Stimulated activated CD8-positive, alpha-beta memory T cell treated with anti-CD3 and anti-CD28 coated beads, Interleukin-12 subunit alpha, Interleukin-12 subunit beta, amount 100 ng/mL, for 1 hour (primary cell): ENCODE results near the gene GPBAR1.

Experiments
- DNase-seq: peaks from one replicate; pipeline ENCODE4 v3.0.0-alpha.2; 2020; ENCODE audit warnings: low read depth

Gene GPBAR1

DNA sequence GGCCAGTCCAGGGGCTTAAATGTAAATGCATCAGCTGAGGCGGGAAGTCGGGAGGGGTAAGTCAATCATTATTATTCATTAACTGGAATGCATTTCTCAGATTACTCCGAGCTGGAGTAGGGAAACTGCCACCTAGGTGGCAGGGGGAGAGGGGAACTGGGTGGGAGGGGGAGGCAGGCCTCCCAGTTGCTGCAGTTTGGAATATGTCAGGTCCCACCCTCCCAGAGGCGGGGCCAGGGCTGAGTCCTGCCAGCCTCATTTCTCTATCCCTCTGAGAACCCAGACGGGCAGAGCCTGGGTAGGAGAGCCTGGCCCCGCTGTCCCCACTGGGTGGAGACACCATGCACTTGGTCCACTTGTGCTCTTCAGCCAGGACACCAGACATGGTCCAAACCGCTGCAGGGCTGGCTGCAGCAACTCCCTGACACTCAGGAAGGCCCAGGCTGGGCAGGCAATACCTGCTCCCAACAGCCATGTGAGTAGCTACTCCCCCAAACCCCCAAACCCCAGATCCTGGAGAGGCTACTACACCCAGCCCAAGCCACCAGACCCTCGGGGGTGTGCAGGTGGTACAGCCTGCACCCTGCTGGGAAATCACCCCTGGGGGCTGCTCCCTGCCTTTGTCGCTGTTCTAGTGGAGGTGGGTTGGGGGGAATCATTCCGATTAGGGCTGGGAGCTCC, at the start of gene GPBAR1:
GPBAR1 (plus strand) TSS at position 274 of the 681 bp plus-strand sequence. CDS start 1,710 bp downstream, outside the sequence.
- DNase-seq = no peak

- no peak for DNase-seq
Measured at GRCh38 chr2:218214116-218214515, 46.7 kb upstream of the GPBAR1 start.

- DNase-seq = no peak
Measured at GRCh38 chr2:218216336-218216673, 44.5 kb upstream of the GPBAR1 start.

GRCh38 chr2:218216674-218217359, 44.0 kb upstream of the GPBAR1 start, which contains the start of gene ARPC2:
Gene ARPC2 (plus strand): TSS chr2:218217189. CDS start chr2:218217471, 282 bp downstream.
- DNase-seq = peak; percentile 91

- DNase-seq = peak; percentile 56
Measured at GRCh38 chr2:218217360-218218267, 43.2 kb upstream of the GPBAR1 start.

GRCh38 chr2:218218268-218219185, 42.3 kb upstream of the GPBAR1 start:
- DNase-seq = no peak

GRCh38 chr2:218219934-218220333, 40.9 kb upstream of the GPBAR1 start:
- DNase-seq = no peak

- DNase-seq = no peak
Measured at GRCh38 chr2:218221000-218221399, 39.8 kb upstream of the GPBAR1 start.

DNA sequence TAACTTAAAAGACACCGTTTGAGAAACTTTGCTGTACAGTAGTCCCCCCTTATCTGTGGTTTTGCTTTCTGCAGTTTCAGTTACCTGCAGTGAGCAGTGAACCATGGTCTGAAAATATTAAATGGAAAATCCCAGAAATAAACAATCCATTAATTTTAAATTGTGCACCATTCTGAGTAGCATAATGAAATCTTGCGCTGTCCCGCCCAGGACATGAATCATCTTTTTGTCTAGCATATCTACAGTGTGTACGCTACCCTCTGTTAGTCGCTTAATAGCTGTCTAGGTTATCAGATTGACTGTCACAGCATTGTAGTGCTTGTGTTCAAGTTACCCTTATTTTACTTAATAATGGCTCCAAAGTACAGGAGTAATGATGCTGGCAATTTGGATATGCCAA, 37.8 kb upstream of the GPBAR1 start:
- DNase-seq = no peak

DNA sequence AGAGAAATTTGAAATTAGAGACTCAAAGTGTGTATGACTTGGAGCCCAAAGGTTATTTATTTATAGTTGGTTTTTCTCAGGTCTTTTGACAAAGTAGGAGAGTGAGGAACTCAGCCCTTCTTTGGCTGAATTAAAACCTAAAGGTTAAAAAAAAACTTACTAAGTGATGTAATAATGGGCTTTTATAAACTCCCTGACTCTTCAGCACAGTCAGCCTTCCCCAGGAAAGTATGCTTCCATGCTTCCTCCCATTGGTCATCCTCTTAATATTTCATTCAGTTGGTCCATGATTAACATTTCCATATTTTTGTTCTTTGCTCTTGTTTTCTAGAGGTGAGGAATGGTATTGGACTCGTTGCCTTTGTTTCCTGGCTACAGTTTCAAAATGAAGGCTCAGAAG, 36.6 kb upstream of the GPBAR1 start:
- DNase-seq = no peak

- DNase-seq = no peak
Measured at GRCh38 chr2:218226903-218227302, 33.9 kb upstream of the GPBAR1 start.

- no peak for DNase-seq
Measured at GRCh38 chr2:218228366-218229090, 32.3 kb upstream of the GPBAR1 start.

DNA sequence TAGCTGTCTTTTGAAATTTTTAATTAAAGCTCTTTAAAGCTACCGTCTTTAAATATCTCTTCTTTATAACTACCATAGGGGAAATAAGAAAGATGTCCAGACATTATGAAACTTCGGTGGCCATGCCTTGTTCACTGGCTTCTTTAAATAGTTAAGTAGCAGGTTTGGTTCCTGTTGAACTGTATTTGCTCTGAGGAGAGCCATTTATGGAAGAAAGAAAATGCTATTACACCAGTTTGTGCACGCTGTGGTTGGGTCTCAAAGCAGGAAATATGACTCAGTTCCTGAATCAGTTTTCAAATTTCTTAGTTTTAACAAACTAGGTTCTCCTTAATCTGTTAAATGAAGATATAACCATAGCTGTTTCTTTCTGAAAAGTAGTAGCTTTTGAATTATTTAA, 31.6 kb upstream of the GPBAR1 start:
- DNase-seq = no peak

- no peak for DNase-seq
Measured at GRCh38 chr2:218229851-218230250, 31.0 kb upstream of the GPBAR1 start.

DNA sequence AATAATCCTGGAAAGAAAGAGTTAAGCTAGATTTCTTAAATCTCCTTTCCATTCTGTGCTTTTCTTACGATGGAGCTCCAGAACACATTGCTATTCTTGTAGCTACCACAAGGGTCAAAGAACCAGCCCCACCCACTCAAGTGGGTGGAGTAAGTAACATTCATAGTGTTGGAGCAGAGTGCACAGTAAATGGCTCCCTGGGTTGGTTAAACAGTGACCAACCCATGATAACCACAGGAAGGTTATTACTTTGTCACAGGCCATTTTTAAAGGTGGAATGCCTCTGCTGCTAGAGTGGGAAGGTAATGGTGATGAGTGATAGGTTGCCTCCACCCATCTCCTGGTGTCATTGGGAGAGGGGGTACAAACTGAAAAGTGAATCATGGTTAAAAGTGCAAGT, 29.9 kb upstream of the GPBAR1 start:
- no peak for DNase-seq

DNA sequence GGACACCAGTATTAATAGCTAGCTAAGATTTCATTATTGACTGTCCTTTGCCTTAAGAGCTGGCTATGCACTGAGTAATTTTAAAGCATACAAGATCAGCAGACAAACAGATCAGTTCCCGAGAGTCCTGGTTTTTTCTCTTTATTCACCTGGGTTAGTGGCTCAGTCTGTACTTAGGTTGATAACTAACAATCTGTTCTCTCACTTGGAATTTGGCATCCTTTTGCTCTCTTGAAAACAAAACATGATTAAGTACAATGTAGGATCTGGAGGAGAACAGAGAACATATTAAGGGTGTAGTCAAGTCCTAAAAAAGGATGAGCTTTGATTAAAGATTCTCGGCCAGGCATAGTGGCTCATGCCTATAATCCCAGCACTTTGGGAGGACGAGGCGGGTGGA, 27.3 kb upstream of the GPBAR1 start:
- DNase-seq = no peak

DNA sequence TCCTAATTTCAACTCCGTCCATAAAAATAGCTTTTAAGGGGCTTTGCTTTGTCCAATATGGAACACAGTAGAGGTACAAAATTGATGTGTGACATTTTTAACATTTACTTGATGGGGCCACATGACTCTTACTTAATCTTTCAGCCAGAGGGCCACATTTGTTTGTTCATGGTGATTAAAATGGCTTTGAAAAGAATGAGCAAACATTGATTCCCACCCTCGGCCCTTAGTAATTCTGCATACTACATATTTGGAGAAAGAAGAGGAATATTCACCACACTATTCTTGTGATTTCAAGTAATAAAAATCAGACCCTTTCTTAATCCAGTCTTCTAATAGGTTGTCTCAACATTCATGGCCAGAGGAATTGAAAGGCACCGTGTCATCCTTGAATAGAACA, 26.3 kb upstream of the GPBAR1 start:
- DNase-seq = no peak

DNA sequence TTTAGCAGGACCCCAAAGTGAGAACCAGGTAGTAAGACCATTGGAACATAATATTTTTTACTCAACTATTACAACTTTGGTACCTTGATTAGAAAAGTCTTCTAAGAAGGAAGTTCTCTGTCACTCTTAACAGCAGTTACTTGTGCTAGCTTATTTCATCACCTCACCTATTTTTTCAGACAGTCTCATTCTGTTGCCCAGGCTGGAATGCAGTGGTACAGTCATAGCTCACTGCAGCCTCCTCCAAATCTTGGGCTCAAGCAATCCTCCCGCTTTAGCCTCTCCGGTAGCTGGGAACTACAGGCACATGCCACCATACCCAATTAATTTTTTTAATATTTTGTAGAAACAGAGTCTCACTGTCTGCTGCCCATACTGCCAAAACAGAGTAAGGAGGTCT, 25.8 kb upstream of the GPBAR1 start:
- DNase-seq = no peak

GRCh38 chr2:218236829-218237228, 24.0 kb upstream of the GPBAR1 start:
- no peak for DNase-seq

GRCh38 chr2:218238887-218239286, 21.9 kb upstream of the GPBAR1 start:
- no peak for DNase-seq

GRCh38 chr2:218244204-218244603, 16.6 kb upstream of the GPBAR1 start:
- DNase-seq = no peak
